GM21423 (cell line): ENCODE results near the gene ACOT13.
"Not testable (repeated sequence)": the region's sequence is repeated elsewhere in the genome, so short reads cannot be mapped to it uniquely, and the experiment has no call there.

Experiments
- ATAC-seq: cut with Tn5 transposase; IDR thresholded peaks from one replicate; pipeline ENCODE4 v1.9.1; 2021; ENCODE audit warnings: mild to moderate bottlenecking, moderate library complexity; ENCODE audit not compliant: unreplicated experiment

ACOT13 gene

GRCh38 chr6:24666641-24667377 is at the start of gene ACOT13, which contains the start of gene TDP2:
Gene ACOT13 (plus strand): TSS chr6:24667077. CDS start chr6:24667264, 187 bp downstream.
Gene TDP2 (minus strand): TSS chr6:24666899. CDS start chr6:24666862, 37 bp downstream.
- ATAC-seq: peak; percentile 95

- no peak for ATAC-seq
Observed at GRCh38 chr6:24619661-24620060, 47.2 kb upstream of the ACOT13 start.

GRCh38 chr6:24620637-24621036 is 46.2 kb upstream of the ACOT13 start:
- no peak for ATAC-seq

- no peak for ATAC-seq
Observed at GRCh38 chr6:24621626-24622289, 45.1 kb upstream of the ACOT13 start.

- no peak for ATAC-seq
Observed at GRCh38 chr6:24630856-24631505, 35.9 kb upstream of the ACOT13 start.

- ATAC-seq: no peak
Observed at GRCh38 chr6:24631671-24632070, 35.2 kb upstream of the ACOT13 start.

- no peak for ATAC-seq
Observed at GRCh38 chr6:24632573-24632972, 34.3 kb upstream of the ACOT13 start.

GRCh38 chr6:24636681-24637080 is 30.2 kb upstream of the ACOT13 start:
- no peak for ATAC-seq

GRCh38 chr6:24640166-24640565 is 26.7 kb upstream of the ACOT13 start:
- ATAC-seq: no peak

GRCh38 chr6:24640631-24641030 is 26.2 kb upstream of the ACOT13 start:
- ATAC-seq: not testable (repeated sequence)

- no peak for ATAC-seq
Observed at GRCh38 chr6:24642061-24642460, 24.8 kb upstream of the ACOT13 start.

GRCh38 chr6:24643920-24644319 is 23.0 kb upstream of the ACOT13 start:
- no peak for ATAC-seq

- no peak for ATAC-seq
Observed at GRCh38 chr6:24644377-24644776, 22.5 kb upstream of the ACOT13 start.

- no peak for ATAC-seq
Observed at GRCh38 chr6:24646771-24647170, 20.1 kb upstream of the ACOT13 start.

- ATAC-seq: no peak
Observed at GRCh38 chr6:24648276-24648675, 18.6 kb upstream of the ACOT13 start.

- no peak for ATAC-seq
Observed at GRCh38 chr6:24649691-24650090, 17.2 kb upstream of the ACOT13 start.

GRCh38 chr6:24650365-24650764 is 16.5 kb upstream of the ACOT13 start:
- ATAC-seq: no peak

GRCh38 chr6:24655215-24655614 is 11.7 kb upstream of the ACOT13 start:
- ATAC-seq: no peak

- no peak for ATAC-seq
Observed at GRCh38 chr6:24658573-24659560, 8.0 kb upstream of the ACOT13 start.

GRCh38 chr6:24659561-24659960 is 7.3 kb upstream of the ACOT13 start:
- ATAC-seq: no peak

GRCh38 chr6:24660105-24660504 is 6.8 kb upstream of the ACOT13 start:
- ATAC-seq: no peak
